GM21367 (cell line): Measurements from ENCODE around the gene ATP6V1G3.
"Not testable (repeated sequence)": the region's sequence is repeated elsewhere in the genome, so short reads cannot be mapped to it uniquely, and the experiment has no call there.

Experiments used
- ATAC-seq: cut with Tn5 transposase; IDR thresholded peaks from one replicate; pipeline ENCODE4 v1.9.1; 2021; ENCODE audit not compliant: unreplicated experiment

Gene ATP6V1G3

DNA sequence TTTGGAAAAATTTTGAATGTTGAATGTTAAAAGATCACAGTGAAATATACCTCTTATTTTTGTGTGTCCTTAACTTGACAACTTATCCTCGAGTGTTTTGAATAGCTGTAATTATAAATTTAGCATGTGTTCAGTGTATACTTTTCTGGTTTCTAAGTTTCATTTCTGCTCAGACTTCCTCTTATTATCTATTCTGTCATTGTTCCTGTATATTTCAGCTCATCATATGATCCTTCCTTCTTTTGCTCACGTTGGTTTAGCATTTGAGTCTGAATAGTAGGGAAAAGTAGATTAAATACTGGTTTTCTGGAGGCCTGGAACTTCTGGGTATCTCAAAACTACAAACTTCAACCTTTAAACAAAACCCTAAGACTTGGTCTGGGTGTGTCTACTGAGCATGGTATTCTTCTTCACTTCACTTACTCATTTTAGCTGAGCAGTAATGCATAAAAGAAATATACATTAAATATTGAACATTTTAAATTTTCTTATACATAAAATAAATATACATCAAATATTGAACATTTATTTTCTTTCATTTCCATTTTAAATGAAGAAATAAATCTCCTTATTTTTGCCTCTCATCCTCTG lies 3.3 kb upstream of the ATP6V1G3 start:
- ATAC-seq, result peak; percentile 89

DNA sequence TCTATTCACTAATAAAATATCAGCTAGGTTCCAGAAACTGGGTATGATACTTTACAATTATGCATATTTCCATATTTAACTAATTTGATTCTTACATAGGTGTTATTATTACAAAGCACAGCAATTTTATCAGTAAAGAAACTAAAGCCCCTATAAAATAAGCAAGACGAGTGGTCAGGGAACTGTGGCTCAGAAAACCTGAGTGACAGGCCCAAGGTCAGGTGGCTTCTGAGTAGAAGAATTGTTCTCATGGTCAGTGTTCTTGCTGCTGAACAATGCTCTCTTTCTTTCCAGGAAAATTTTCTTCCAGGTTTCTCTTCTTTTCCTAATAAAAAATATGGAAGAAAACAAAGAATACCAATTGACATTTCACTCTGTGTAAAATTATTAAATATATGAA lies 2.2 kb upstream of the ATP6V1G3 start:
- no peak for ATAC-seq

DNA sequence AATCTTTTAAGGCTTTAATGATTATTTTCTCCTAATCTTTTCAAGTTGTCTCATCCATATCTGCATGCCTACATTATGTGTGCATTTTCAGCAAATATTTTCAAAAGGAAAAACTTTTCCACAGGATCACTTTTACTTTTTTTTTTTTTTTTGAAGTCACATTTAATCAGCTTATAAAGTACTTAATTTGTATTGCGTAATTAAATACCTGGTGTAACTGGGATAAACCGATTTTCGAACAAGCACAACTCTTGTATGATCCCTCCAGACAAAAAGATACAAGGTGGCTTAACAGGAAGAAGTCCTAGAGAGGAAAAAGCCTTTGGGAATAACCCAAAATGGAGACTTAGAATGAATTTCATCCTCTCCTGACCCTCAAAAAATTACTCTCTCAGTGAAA lies 1.3 kb upstream of the ATP6V1G3 start:
- ATAC-seq, result no peak

DNA sequence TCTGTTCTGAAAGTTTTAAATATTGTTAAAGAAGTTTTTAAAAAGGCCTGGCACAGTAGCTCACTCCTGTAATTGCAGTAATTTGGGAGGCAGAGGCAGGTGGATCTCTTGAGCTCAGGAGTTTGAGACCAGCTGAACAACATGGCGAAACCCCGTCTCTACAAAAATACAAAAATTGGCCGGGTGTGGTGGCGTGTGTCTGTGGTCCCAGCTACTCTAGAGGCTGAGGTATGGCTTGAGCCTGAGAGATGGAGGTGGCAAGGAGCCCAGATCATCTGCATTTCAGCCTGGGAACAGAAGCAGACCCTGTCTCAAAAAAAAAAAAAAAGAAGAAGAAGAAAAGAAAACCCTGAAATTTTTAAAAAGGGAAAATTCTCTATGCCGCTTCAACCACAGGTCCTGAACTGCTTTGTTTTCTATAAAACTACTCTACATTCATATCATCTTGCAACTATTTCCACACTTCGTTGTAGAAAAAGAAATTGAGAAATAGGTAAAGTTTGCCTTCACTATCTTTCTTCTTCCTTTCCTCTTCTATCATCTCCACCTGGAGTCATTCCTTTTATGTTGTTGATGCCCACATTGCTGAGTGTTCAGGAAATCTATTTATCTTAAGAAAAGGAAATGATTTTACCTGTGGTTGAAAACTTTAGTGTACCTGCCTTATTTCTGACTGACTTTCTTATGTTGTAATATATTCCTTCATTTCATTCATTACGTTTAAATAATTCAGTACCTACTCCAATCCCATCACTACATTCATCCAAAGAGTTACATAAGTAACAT lies 1.7 kb downstream of the ATP6V1G3 start:
- no peak for ATAC-seq

DNA sequence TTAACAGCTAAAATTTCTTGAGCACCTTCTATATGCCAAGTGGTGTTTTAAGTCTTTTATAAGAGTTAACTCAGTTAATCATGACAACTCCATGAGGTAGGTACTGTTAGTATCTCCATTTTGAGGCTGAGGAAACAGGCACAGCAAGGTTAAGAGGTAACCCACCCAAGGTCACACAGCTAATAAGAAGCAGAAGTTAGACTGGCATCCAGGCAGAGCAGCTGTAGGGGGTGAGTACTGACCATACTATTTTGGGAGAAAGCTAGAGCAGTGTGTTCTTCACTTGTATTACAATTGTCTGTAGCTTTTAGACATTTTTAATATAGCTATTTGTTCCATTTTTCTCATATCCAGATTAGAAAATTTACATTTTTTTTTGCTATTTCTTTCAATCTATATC lies 4.8 kb downstream of the ATP6V1G3 start:
- no peak for ATAC-seq

DNA sequence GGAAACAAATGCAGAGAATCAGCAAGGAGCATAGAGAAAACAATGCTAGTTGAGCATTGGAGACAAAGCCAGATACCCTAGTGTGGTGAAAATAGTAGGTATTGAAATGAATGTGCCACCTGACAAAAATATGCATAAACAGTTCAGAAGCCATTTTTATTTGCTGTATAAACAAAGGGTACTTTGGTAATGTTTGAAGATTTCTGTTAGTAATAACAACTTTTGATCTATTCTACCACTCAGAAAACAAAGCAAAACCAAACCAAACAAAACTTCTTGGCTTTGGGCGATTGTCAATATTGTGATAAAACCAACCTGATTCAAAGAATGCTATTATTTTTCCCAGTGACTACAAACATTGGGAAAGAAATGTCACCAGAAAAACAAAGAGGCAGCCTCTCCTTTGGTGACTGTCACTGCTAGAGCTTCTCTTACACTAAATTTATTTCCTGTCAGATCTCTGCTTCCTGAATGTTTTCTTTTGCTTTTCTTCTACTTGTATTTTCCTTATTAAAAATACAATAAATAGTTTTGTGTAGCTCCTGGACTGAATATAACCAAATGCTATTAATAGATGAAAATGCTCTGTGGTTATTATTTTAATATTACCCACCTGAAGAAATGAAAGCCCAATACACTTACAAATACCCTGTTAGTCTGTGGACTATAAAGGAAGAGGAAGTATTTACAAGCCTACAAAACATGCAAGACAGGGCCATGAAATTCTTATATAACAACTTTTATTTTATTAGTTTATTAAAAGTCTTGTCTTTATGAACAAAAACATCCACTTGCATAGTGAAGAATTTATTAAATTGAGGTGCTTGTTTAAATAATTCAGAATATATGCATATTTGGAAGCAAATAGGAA lies 5.7 kb downstream of the ATP6V1G3 start:
- no peak for ATAC-seq

DNA sequence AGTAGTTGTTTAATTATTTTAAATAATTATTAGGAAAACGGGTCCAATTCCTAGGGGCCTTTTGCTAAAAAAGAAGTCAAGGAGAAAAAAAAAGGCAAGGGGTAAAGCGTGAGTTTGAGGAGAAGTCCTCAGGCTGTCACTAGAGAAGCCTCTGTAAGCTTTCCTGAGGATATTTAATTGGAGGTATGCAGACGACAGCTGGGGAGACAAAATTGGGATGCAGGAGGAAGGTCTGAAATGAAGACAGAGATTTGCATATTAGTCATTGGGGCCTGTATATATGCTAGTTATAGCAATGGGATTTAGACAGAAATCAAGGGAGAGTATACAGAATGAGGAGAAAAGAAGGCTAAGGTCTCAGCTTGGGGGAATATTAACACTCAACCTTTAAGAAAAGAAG lies 8.6 kb downstream of the ATP6V1G3 start:
- ATAC-seq, result no peak

DNA sequence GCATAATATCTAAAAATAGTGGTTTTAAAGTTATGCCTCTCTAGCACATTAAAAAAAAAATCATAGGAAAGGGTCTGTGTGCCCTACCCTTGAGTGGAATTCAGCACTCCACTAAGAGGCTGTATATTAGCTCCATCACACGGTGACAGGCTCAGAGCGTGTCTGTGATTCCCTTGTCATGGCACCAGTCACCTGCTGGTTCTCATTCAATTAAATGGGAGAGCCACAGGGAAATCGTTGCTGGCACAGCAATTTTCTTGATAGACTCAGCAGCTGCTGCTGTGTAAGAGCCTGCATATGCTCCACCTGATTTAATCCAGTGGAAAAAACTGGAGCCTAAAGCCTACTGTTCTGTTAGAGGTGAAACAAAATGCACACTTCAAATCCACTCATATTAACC lies 9.5 kb downstream of the ATP6V1G3 start:
- no peak for ATAC-seq

DNA sequence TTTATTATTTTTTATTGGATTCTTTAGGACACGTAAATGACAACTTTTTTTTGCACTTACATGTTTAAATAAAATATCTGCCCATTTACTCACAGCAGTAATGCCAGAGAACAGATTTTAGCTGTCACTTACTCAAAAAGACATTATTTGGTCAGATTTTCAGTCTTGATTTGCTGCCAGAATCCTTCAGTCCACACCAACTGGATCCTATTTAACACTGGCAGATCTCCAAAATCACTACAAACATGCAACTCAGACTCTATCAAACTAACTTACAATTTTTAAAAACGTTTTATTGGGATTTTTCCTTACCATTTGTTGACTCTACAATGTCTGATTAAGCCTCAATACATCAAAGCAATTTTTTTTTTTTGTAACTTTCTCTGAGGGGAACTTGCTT lies 11.1 kb downstream of the ATP6V1G3 start:
- ATAC-seq, result no peak

DNA sequence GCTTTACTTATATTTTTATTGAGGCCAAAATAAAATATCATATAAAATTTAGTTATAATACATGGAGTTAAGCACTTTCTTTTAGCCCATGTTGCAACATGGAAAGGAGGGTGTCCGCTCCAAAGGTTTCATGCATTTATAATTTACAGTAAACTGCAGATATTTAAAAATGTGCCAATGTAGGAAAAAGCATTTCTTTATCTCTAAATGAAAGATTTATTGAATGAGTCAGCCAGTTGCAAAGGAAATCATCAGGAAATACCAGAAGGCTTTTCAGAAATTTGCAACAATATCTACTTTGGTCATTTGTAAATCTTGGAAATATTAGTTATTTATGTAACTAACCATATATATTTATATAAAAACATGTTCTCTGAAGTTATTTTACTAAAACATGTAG lies 12.1 kb downstream of the ATP6V1G3 start:
- no peak for ATAC-seq

DNA sequence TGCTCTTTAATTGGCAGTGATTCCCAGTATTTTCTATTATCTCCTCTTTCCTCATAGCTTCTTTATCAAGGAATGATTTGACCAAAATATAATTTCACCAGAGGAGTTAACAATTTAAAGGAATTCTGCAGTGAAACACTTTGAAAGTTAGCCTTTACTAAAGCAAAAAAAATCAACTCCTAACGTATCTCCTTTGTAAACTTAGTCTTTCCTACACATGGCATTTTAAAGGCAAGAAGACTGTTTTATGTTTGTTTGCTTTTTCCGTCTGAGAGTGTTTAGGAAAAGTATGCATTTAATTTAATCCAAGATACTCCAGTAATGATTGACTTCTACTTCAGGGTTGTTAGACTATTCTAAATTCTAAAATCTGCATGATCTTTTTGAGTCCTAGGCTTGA lies 15.9 kb downstream of the ATP6V1G3 start:
- no peak for ATAC-seq

DNA sequence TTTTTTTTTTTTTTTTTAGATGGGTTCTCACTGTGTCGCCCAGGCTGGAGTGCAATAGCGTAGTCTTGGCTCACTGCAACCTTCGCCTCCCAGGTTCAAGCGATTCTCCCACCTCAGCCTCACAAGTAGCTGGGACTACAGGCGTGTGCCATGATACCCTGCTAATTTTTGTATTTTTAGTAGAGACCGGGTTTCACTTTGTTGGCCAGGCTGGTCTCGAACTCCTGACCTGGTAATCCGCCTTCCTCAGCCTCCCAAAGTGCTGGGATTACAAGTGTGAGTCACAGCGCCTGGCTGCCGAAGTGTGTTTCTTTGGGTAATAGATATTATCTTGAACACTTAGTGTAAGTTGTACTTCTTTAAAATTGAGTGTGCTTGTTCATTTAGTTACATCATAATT lies 16.4 kb downstream of the ATP6V1G3 start:
- ATAC-seq, result not testable (repeated sequence)

DNA sequence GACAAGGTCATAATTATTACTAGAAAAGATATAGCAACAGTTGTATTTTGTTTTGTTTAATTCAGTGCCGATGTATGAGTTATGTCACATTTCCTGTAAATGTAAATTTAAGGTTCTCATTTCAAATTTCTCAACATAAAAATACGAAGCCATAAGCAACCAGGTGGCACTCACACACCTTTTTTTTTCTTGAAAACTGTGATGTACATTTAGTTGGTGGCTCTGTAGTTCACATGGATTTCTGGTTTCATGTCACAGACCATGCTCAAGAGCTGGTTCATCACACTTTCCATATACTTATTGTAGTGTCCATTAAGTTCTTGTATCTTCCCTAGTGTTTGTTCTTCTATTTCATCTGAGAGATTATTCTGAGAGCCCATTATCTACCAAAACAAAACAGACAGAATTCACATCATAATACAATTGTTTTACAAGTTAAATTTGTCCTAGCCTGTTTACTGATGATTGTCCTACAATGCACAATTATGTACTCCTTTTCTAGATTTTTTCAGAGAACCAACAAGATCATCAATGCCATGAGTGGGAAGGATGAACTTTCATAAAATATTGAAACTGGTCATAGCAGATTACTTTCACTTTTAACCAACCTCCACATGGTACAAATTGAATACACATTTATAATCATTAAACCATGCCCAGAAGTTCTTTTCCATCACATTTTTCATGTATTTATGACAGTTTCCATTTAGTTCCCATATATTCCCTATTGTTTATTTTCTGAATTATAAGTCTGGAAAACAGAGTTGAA lies 17.1 kb downstream of the ATP6V1G3 start:
- no peak for ATAC-seq

DNA sequence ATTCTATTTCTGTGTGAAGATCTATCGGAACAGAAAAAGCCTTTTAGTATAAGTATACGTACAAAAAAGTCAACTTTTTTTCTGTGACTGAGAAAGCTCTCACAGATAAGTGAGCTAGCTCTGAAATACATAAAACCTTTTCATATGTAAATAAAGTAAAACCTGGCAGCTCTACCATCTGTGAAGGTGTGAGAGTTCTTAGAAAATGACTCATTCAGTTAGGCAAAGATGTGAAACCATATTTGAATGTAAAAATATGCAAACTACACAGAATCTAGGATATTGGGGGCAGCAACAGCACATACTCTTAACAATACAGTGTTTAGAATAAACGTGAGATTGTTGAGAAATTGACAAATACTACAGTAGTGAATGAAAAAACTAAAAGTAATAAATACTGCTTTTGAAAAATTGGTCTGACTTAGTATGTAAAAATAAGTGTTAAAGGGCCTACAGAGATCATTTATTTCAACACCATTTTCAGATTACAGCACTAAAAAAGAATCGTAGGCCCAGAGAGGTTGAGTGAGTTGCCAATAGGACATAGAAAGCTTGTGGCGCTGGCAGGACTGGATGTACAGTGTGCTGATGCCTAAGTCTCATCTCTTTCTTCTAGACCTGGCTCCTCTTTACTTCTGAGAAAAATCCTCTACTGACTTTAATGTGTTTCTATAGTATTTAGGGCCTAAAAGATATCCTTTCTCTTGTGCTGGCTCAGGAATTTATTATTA lies 19.8 kb downstream of the ATP6V1G3 start:
- ATAC-seq, result peak; percentile 95

DNA sequence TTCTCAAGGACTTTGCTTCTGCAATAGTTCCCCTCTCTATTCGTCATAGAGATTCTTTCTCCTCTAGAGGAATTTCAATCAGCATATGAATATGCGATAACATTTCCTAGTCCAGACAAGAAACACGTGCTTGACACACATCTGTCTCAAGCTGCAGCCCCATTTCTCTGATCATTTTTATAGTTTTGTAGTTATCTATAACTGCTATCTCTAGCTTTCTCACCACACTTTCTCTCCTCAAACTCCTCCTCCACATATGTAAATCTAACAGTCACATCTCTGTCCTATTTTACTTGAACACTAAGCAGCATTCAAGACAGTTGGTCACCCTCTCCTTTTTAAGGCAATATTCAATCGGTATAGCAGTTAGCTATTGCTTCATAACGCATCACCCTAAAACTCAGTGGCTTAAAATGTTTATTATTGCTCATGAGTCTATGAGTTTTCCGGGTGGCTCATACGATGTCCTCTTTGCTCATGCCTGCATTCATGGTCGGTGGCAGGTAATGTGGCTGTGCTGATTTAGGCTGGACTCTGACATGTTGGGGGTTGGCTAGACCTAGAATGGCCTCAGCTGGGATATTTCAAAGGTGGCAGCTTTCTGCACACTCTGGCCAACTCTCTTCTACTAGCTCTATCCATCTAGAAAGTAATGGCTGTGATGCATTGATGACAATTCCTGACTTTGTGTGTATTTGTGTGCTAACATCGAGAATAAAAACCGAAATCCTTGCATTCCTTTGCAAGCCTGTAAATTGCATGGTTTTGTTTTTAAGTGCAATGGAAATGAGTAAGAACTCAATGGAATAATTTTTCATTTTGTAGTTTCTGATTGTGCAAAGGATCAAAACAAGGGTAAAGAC lies 20.6 kb downstream of the ATP6V1G3 start:
- no peak for ATAC-seq

DNA sequence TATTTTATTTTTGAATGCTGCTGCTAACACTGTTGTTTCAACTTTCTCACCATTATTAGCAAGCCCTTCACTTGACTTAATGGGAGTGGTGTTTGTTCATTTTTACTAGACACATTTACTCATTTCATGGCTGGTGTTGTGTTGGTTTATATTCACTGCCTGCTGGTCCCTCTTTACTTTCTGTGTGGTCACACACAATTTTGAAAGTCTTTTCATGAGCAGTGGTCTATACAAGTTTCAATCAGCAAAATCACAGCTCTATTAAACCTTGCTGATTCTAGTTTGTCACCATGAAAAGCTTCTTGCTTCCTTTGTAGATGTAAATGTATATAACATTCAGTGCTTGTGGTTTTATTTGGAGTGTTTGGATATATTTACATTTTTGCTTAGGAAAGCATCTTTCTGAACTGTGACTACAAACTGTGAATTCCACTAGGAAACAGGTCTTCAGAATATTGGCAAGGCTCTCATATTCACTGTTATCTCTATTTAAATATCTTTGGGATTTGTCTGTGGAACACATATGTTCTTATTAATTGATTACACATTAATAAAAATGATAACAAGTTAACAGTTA lies 22.8 kb downstream of the ATP6V1G3 start:
- no peak for ATAC-seq

DNA sequence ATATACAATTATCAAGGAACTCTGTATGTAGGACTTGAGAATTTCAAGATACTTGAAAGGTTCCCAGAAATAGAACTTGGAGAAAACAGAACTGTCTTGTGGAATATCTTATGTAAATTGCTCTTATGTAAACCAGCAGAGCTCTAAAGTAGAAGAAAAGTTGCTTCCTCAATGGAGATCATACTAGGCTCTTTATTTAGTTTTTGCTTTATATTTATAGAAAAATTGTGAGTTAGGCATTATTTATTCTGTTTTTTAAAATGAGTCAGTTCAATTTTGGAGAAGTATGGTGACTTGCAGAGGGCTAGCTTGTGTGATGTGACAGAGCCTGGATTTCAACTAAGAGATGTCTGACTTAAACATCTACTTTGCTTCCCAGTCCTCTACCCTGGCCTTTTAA lies 40.4 kb downstream of the ATP6V1G3 start:
- no peak for ATAC-seq

DNA sequence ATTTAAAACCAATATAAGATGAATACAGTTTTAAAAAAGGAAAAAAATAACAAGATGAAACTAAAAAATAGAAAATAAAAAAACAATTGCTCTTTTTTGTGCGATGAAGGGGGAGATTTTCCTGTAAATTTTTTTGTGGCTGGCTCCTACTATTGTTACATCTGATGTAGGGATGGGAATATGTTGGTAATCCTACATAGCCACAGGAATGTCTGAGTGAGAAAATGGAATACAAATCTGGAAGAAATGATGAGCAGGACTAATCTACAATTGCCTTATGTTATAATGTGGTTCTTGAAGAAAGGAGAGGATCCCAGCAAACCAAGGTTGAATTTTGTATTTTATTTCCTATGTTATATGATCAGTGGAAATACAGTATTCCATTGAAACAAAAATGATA lies 40.9 kb downstream of the ATP6V1G3 start:
- ATAC-seq, result no peak

DNA sequence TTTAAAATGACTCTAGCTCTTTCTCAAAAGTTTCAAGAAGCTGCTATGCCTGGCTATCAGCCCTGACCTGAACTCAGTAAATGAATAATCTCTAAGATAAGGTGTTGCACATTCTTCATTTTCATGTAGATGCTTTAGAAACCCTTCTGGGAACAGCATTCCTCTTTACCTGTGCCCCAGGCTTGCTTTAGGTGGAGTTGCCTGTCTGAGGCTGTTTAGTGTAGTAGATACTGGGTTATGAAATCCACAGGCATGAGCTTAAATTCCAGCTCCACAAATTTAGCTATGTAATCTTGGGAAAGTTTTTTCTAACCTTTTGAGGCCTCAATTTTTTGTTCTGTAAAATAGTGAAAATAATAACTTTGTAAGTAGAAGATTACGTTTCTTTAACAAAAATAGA lies 41.6 kb downstream of the ATP6V1G3 start:
- no peak for ATAC-seq

DNA sequence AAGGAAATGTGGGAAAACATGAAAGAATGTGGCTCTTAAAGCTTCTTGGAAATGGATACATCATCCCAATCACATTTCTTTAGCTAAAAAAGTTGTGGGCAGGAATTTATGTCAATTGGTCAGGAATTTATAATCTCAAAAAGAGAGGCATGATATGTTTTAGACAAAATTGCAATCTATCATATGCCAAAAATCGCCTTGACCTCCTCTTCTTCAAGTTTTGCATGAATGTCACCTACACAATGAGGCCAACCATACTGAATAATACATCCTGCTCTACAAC lies 42.4 kb downstream of the ATP6V1G3 start:
- no peak for ATAC-seq
